Measurements from ENCODE around the gene CLIP2. TPM values are rescaled to one million over a fixed set of nuclear protein-coding genes. Genes with fewer than 3 reads are reported as not detected.
A peak's percentile ranks its signal among the peaks of the same experiment; 100 is the strongest.

Gene CLIP2
- total RNA-seq, 1 experiment from 2014 or later = 21.6 TPM

- Histone ChIP-seq H4K20me1 (ENCODE audit: control insufficient read depth, insufficient read depth, insufficient read length) (no peaks in the 10 kb centered on the region), H3K23me2 (ENCODE audit: insufficient read length, low read depth, low read length, poor library complexity, severe bottlenecking) (peaks cover 9% of the 10 kb centered on the region), H2BK15ac (ENCODE audit: low read depth, low read length) (no peak overlapping the region), H3K23ac (ENCODE audit: insufficient read length, low read depth, low read length) (no peak overlapping the region), H3K4me1 (ENCODE audit: insufficient read depth, low read length) (peaks cover 7% of the 10 kb centered on the region; the same call in 1 of the 2 replicates), H3K4ac (ENCODE audit: low read depth, low read length) (no peak overlapping the region), H3T11ph (ENCODE audit: low read length) (no peak overlapping the region), H3K14ac (ENCODE audit: insufficient read depth, low read length) (0 out of 2 replicates have a peak overlapping the region, but pooled peaks have one; percentile 6), H3K79me1 (ENCODE audit: insufficient read depth, low read depth, low read length, poor library complexity, severe bottlenecking) (peaks cover 4% of the 10 kb centered on the region), H4K91ac (ENCODE audit: insufficient read length, low read depth, low read length) (no peak overlapping the region), H3K18ac (ENCODE audit: insufficient read length, low read depth, low read length) (no peak overlapping the region), H3K56ac (ENCODE audit: insufficient read length, low read depth, low read length) (no peak overlapping the region), H3K27ac (ENCODE audit: insufficient read length, low read depth, low read length) (no peak overlapping the region), H3K4me2 (ENCODE audit: insufficient read depth, insufficient read length, low read length) (peak overlapping the region; percentile 0), H3K27me3 (ENCODE audit: insufficient read depth, low read length) (no peaks in the 10 kb centered on the region), H3K9ac (ENCODE audit: extremely low read depth, insufficient read length, low read length) (no peak overlapping the region), H4K8ac (replicated peaks; ENCODE audit: insufficient read length, low read depth, low read length) (no peak overlapping the region), H3K79me2 (ENCODE audit: insufficient read depth, low read length) (peaks cover 25% of the 10 kb centered on the region; the same call in 1 of the 2 replicates), H2BK5ac (ENCODE audit: insufficient read length, low read length) (no peak overlapping the region), H2BK20ac (ENCODE audit: low read depth, low read length, poor library complexity, severe bottlenecking) (no peak overlapping the region), H3K9me3 (ENCODE audit: control insufficient read depth, low read depth, low read length) (no peaks in the 10 kb centered on the region), H2BK120ac (ENCODE audit: low read depth, low read length, poor library complexity, severe bottlenecking) (no peak overlapping the region), H2AFZ (ENCODE audit: low read length) (no peak overlapping the region), H4K5ac (ENCODE audit: insufficient read length, low read depth, low read length) (no peak overlapping the region), H2BK12ac (ENCODE audit: insufficient read length, low read depth, low read length) (no peak overlapping the region), H2AK5ac (ENCODE audit: insufficient read length, low read length) (no peak overlapping the region)
- Mint-ChIP-seq H3K4me1 (peaks cover 34 to 38% of the 10 kb centered on the region in 2 experiments), H3K36me3 (ENCODE audit: insufficient read depth in 1 of 3, low read depth in 3 of 3) (peaks cover 8 to 14% (median 12%) of the 10 kb centered on the region in 3 experiments; a peak in 6 of 7 replicates), H3K4me3 (peak overlapping the region in 1 of 2 experiments; percentile 32; a peak in 2 of 5 replicates), H3K27me3 (ENCODE audit: low read depth) (peaks cover 12% of the 10 kb centered on the region), H3K27ac (peak overlapping the region in 1 of 3 experiments; percentile 79; a peak in 3 of 7 replicates), H3K9me3 (0 out of 5 replicates have a peak, but pooled peaks cover 0 to 3% of the 10 kb centered on the region in 2 experiments)
- DNase-seq = no peak
- WGBS (ENCODE audit: extremely low coverage, insufficient read length, low lambda C conversion rate) = no CpG with 5 or more reads among the region's 17 CpGs
- TF ChIP-seq CTCF (conservative IDR thresholded peaks at IDR 0.05) = no peak
These were observed 5.2 kb downstream of the CLIP2 start for GRCh38 chr7:74294191-74294998.

All from H9 (cell line).